Choroid plexus epithelial cell (primary cell): ENCODE measurements around the gene HIP1R.

Experiments used
- DNase-seq: peaks from one replicate; pipeline ENCODE4 v3.0.0-alpha.2; 2010; ENCODE audit warnings: low read depth
- H3K4me3 ChIP-seq: 2 replicates; pipeline ENCODE4 v1.5.1; 2011; ENCODE audit warnings: low read depth, mild to moderate bottlenecking, control low read depth, low read length, moderate library complexity
- TF ChIP-seq, protein P1 (sequence below): conservative IDR thresholded peaks from 2 replicates; pipeline ENCODE4 v1.5.1; 2011; ENCODE audit warnings: low read depth, mild to moderate bottlenecking, control low read depth, inconsistent platforms, low read length, moderate library complexity

Gene HIP1R

GRCh38 chr12:122834921-122835749, at the start of gene HIP1R:
HIP1R (plus strand) TSS chr12:122835457; CDS start chr12:122835551, 94 bp downstream.
- DNase-seq: no peak
- peak within 1 kb of the TSS; percentile 64 for H3K4me3 ChIP-seq
- TF ChIP-seq, protein P1, sequence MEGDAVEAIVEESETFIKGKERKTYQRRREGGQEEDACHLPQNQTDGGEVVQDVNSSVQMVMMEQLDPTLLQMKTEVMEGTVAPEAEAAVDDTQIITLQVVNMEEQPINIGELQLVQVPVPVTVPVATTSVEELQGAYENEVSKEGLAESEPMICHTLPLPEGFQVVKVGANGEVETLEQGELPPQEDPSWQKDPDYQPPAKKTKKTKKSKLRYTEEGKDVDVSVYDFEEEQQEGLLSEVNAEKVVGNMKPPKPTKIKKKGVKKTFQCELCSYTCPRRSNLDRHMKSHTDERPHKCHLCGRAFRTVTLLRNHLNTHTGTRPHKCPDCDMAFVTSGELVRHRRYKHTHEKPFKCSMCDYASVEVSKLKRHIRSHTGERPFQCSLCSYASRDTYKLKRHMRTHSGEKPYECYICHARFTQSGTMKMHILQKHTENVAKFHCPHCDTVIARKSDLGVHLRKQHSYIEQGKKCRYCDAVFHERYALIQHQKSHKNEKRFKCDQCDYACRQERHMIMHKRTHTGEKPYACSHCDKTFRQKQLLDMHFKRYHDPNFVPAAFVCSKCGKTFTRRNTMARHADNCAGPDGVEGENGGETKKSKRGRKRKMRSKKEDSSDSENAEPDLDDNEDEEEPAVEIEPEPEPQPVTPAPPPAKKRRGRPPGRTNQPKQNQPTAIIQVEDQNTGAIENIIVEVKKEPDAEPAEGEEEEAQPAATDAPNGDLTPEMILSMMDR: no peak

DNA sequence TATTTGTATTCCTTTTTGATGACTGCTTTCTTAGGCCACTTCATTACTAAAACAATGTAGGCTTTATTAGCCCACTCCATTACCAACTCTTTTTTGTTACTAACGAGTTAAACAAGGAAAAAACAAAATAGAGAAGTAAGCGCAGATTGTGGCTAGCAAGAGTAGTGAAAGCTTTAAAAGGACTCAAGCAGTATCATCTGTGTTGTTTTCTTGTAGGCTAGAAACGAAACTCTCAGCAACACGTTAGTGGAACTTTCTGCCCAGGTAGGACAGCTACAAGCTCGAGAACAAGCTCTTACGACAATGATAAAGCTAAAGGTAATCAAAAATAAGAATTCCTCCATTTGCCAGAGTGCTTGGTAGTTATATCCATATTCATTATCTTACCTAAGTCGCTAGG, 49.8 kb upstream of the HIP1R start:
- H3K4me3 ChIP-seq: no peak overlapping the region
- DNase-seq: no peak
- TF ChIP-seq, protein P1: no peak

- no peak for DNase-seq
- no peak overlapping the region for H3K4me3 ChIP-seq
- TF ChIP-seq, protein P1: no peak
Measured at GRCh38 chr12:122788387-122788786, 46.9 kb upstream of the HIP1R start.

- TF ChIP-seq, protein P1: no peak
- no peak overlapping the region for H3K4me3 ChIP-seq
- no peak for DNase-seq
Measured at GRCh38 chr12:122789637-122790036, 45.6 kb upstream of the HIP1R start.

- no peak overlapping the region for H3K4me3 ChIP-seq
- TF ChIP-seq, protein P1: no peak
- no peak for DNase-seq
Measured at GRCh38 chr12:122790393-122791075, 44.7 kb upstream of the HIP1R start.

DNA sequence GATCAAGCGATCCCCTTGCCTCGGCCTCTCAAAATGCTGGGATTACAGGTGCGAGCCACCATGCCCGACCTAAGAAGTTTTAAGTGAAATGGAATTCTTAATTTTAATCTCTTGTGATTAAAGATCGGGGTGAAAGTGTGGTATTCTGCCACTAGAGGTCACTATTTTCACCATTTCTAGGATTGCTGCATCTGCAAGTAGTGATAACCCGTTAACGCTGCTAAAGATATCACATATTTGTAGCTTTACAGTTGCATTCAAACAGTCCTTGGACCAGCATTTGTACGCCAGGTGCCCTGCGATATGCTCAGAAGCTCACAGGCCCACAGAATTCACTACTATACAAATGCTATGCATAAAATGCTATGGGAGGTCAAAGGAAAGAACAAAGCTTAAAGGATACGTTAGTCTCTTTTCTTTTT, 41.6 kb upstream of the HIP1R start:
- TF ChIP-seq, protein P1: peak; percentile 64
- peak; percentile 76 for DNase-seq
- no peak overlapping the region for H3K4me3 ChIP-seq
